A673 (cell line): Measurements from ENCODE around the gene EVX2. TPM values are rescaled to one million over a fixed set of nuclear protein-coding genes. Genes with fewer than 3 reads are reported as not detected.

ENCODE experiments used
- BruUV-seq: library from RNA; stranded (reverse); fragments of 400-500 nt; replicated peaks from 2 replicates; lab custom pipeline; 2021; lab: Mats Ljungman, UMichigan
- CTCF ChIA-PET: fragments of 300-600 bp; sonication (Branson Sonifier 250); formaldehyde crosslinking; loops from one replicate; lab custom pipeline; 2022; ENCODE audit warnings: antibody characterized with exemption; lab: Charles Lee
- POLR2A ChIA-PET: fragments of 300-600 bp; sonication (Branson Sonifier 250); formaldehyde crosslinking; loops from one replicate; lab custom pipeline; 2022; ENCODE audit warnings: antibody characterized with exemption; ENCODE audit not compliant: low non-redundant PET; lab: Charles Lee
- DNase-seq: peaks from one replicate; pipeline ENCODE4 v3.0.0-alpha.2; 2015; ENCODE audit warnings: low spot score
- H3K27ac ChIP-seq: fragments of 200-600 bp; sonication (generic); 2 replicates; pipeline ENCODE4 v1.5.1; 2016; ENCODE audit warnings: mixed run types, low read depth, mild to moderate bottlenecking, mixed read lengths, antibody characterized with exemption, low read length; ENCODE audit not compliant: poor library complexity, severe bottlenecking
- H3K27me3 ChIP-seq: fragments of 200-600 bp; sonication (generic); replicated peaks from 2 replicates; pipeline ENCODE4 v1.6.1; 2017; ENCODE audit warnings: mixed run types, low read depth, mild to moderate bottlenecking, mixed read lengths, antibody characterized with exemption, low read length; ENCODE audit not compliant: insufficient read depth, poor library complexity
- H3K36me3 ChIP-seq: fragments of 200-600 bp; sonication (generic); 2 replicates; pipeline ENCODE4 v1.6.1; 2016; ENCODE audit warnings: mixed run types, mild to moderate bottlenecking, mixed read lengths, antibody characterized with exemption, low read length; ENCODE audit not compliant: insufficient read depth, poor library complexity, severe bottlenecking
- H3K4me1 ChIP-seq: fragments of 200-600 bp; sonication (generic); 2 replicates; pipeline ENCODE4 v1.6.1; 2017; ENCODE audit warnings: mixed run types, mild to moderate bottlenecking, mixed read lengths, antibody characterized with exemption, low read length; ENCODE audit not compliant: insufficient read depth, poor library complexity, severe bottlenecking
- H3K4me3 ChIP-seq: fragments of 200-600 bp; sonication (generic); 2 replicates; pipeline ENCODE4 v1.5.1; 2016; ENCODE audit warnings: low read depth, mixed run types, mild to moderate bottlenecking, mixed read lengths, low read length; ENCODE audit not compliant: poor library complexity, severe bottlenecking
- H3K9me3 ChIP-seq: fragments of 200-600 bp; sonication (generic); 2 replicates; pipeline ENCODE4 v1.6.1; 2016; ENCODE audit warnings: mixed run types, low read depth, mild to moderate bottlenecking, mixed read lengths, antibody characterized with exemption, low read length; ENCODE audit not compliant: poor library complexity, severe bottlenecking
- CTCF ChIP-seq: fragments of 300-800, 200-600 bp; sonication (generic); conservative IDR thresholded peaks from 2 replicates; pipeline ENCODE4 v1.5.1; 2017; ENCODE audit warnings: low read depth, mild to moderate bottlenecking, antibody characterized with exemption, low read length, moderate library complexity, mixed read lengths
- EZH2 ChIP-seq: fragments of 200-600 bp; sonication (generic); IDR thresholded peaks from 2 replicates; pipeline ENCODE4 v1.6.1; 2017; ENCODE audit warnings: borderline replicate concordance, low read depth, mild to moderate bottlenecking, mixed read lengths, antibody characterized with exemption, low read length; ENCODE audit not compliant: poor library complexity, severe bottlenecking
- intact Hi-C: fragments of 100-400 bp; cut with micrococcal nuclease; formaldehyde crosslinking; loops from one replicate; pipeline ENCODE4 v1.10.0; 2022; ENCODE audit not compliant: unreplicated experiment
- total RNA-seq: library from RNA; stranded (reverse); gene quantifications from 2 replicates; pipeline ENCODE4 v1.2.3, GENCODE V29; 2021

Gene EVX2
- total RNA-seq, 1 experiment from 2014 or later = 0.41 TPM

GRCh38 chr2:176082824-176083751, 674 bp downstream of the EVX2 start:
- H3K9me3 ChIP-seq = no peaks in the 10 kb centered on the region
- TF ChIP-seq EZH2 (peak; percentile 28), CTCF (no peak)
- peak overlapping the region; percentile 36 for H3K4me3 ChIP-seq
- ChIA-PET CTCF (no interaction called here), POLR2A (no interaction called here)
- intact Hi-C loops = loop anchor here (5.0 kb wide), 2 partner anchors 81 to 971 kb away; partner anchors contain the start of gene LNPK
- H3K4me1 ChIP-seq = peaks cover 38% of the 10 kb centered on the region
- no peak overlapping the region for H3K27ac ChIP-seq
- peak; percentile 51 for DNase-seq
- H3K27me3 ChIP-seq = peaks cover 73% of the 10 kb centered on the region
- BruUV-seq = no TSS peak
- no peaks in the 10 kb centered on the region for H3K36me3 ChIP-seq

GRCh38 chr2:176082525-176082823, 1.3 kb downstream of the EVX2 start:
- Histone ChIP-seq H3K9me3 (no peaks in the 10 kb centered on the region), H3K4me1 (peaks cover 41% of the 10 kb centered on the region), H3K36me3 (no peaks in the 10 kb centered on the region), H3K4me3 (peak overlapping the region; percentile 36), H3K27me3 (peaks cover 79% of the 10 kb centered on the region), H3K27ac (no peak overlapping the region)
- CTCF ChIA-PET = no interaction called here
- intact Hi-C loops = loop anchor here (5.0 kb wide), 2 partner anchors 80 to 970 kb away; partner anchors contain the start of gene LNPK
- peak; percentile 17 for TF ChIP-seq EZH2
- no peak for TF ChIP-seq CTCF
- no TSS peak for BruUV-seq
- DNase-seq = no peak
- POLR2A ChIA-PET = no interaction called here

- peak overlapping the region; percentile 36 for H3K4me3 ChIP-seq
- H3K27me3 ChIP-seq = peaks cover 84% of the 10 kb centered on the region
- DNase-seq = peak; percentile 83
- ChIA-PET POLR2A (no interaction called here), CTCF (no interaction called here)
- intact Hi-C loops = loop anchor here (2.0 to 5.0 kb wide), 3 partner anchors 80 to 970 kb away; partner anchors contain the start of gene LNPK
- BruUV-seq = no TSS peak
- H3K27ac ChIP-seq = no peak overlapping the region
- no peaks in the 10 kb centered on the region for H3K9me3 ChIP-seq
- peaks cover 41% of the 10 kb centered on the region for H3K4me1 ChIP-seq
- H3K36me3 ChIP-seq = no peaks in the 10 kb centered on the region
- TF ChIP-seq EZH2 (peak; percentile 82), CTCF (no peak)
Measured at GRCh38 chr2:176081837-176082524, 1.8 kb downstream of the EVX2 start.
